ENCODE data around the gene IPCEF1.
A peak's percentile ranks its signal among the peaks of the same experiment; 100 is the strongest.
"Not testable (repeated sequence)": the region's sequence is repeated elsewhere in the genome, so short reads cannot be mapped to it uniquely, and the experiment has no call there.

The IPCEF1 gene

DNA sequence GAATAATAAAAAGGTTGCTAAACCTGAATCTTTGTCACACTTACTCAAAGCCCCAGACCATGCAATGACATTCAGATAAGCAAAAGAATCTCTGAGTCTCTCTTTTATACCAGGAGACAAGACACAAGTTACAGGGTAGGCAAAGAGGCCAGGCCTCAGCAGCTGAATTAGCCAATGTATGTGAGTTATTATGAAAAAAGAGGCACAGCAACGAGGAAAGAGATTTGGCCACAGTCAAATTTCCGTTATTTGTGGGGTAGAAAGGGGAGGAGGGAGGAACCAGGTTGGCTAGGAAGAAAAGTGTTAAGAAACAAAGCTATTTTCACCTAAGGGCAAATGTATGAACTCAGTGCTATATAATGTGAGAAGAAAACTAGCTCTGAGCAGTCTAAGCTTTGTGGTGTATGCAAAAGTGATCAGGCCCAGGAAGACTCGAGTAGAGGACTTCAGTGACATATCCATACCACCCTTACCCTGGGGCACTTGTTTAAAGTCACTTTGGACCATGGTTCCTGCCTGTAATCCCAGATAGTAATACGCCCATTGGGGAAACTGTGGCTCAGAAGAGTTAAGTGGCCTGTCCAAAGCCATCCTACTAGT lies 19.1 kb downstream of the IPCEF1 start:
- DNase-seq (ENCODE audit: low read depth in 1 of 2, low spot score in 1 of 2): no peak

- DNase-seq (ENCODE audit: low read depth in 1 of 2, low spot score in 1 of 2): not testable (repeated sequence)
These were observed 22.5 kb downstream of the IPCEF1 start for GRCh38 chr6:154334147-154334546.

DNA sequence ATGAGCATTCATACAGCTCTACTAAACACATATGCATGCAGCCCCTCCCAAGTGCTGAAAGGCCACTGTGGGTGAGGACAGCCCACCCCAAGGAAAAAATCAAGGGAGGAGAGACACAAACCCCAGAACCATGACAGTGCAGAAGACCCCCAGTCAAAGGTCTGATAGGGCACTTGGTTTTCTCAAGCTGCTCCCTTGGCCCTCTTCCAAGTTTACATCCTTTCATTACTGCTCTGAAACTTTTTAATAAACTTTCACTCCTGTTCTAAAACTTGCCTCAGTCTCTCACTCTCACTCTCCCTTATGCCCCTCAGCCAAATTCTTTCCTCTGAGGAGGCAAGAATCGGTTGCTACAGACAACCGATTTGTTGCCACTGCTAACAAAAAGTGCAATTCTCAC lies 24.9 kb downstream of the IPCEF1 start:
- DNase-seq (ENCODE audit: low read depth in 1 of 2, low spot score in 1 of 2): no peak

GRCh38 chr6:154329350-154330170 lies 27.0 kb downstream of the IPCEF1 start:
- DNase-seq (ENCODE audit: low read depth in 1 of 2, low spot score in 1 of 2): no peak

- not testable (repeated sequence) for DNase-seq (ENCODE audit: low read depth in 1 of 2, low spot score in 1 of 2)
These were observed 29.3 kb downstream of the IPCEF1 start for GRCh38 chr6:154327313-154327712.

DNA sequence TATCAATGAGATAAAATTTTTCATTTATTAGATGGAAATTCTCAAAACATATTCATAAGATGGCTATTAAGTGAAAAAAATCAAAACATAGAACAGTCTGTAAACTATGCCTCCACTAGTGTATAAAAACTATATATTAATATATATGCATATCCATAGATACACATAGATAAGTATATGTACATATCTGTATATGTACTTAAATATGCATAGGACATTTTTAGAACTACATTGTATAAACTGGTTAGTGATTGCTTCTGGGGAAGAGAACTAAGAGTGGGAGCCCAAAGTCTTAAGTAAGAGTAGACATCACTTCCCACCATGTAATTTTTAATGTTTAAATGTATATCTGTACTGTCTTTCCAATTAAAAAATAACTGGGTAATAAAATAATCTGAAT lies 31.5 kb downstream of the IPCEF1 start:
- no peak for DNase-seq (ENCODE audit: low read depth in 1 of 2, low spot score in 1 of 2)

DNA sequence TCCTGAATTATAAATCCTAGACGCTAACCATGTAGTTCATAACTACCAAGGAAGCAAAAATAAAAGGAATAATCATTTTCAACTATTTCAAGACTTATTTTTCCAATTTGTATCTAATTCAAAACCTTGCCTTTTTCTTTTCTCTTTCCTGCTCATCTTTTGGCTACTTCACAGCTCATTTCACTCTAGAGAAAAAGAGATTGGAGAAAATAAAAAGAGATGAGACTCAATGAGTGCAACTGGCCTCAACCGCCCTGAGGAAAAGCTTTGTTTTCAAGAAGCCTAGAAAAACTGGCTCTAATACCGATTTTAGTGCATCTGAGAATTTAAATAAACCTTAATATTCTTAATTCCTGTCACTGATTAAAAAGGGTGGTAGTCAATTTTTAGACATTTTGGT lies 36.4 kb downstream of the IPCEF1 start:
- no peak for DNase-seq (ENCODE audit: low read depth in 1 of 2, low spot score in 1 of 2)

DNA sequence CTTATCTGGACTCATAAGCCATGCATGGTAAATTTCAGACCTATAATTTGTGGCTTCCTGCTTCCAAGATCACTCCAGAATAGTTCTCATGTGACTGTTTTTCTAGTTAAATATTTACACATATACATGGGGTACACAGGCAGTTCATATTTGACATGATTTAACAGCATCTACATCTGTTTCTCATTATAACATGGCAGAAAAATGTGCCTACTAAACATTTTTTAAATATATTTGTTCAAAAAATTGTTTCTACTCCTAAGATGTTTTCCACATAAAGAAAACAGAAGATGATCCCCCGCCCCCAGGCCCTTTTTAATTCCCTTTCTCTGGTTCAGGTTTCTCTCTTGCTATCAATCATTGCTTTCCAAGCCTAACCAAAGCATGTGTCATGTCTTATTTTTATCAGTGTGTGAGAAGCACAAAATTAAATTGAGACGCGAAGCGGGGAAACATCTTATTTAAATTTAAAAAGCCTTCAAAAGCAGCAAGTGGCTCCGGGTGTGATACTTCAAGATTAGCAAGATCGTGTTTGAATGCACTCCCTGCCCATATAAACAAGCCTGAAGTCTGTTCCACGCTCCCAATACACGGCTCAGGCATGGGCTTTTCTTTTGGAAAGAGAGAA lies 37.3 kb downstream of the IPCEF1 start:
- no peak for DNase-seq (ENCODE audit: low read depth in 1 of 2, low spot score in 1 of 2)

DNA sequence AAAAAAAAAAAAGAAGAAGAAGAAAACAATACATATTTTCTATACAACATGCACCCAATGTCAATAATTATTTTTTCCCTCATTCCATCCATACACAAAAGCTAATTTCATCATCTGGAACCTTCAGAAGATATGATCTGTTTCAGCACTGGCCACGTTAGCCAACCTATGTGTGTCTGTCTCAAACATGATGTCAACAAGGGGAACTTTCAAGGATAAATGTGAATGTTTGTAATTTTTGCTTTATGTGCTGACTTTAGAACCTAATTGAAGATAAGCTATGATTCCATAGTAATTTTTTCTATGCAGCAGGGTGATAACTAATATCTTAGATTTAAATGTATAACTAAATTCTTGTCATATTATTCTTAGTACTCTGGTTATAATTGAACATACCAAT lies 37.9 kb downstream of the IPCEF1 start:
- DNase-seq (ENCODE audit: low read depth in 1 of 2, low spot score in 1 of 2): no peak

DNA sequence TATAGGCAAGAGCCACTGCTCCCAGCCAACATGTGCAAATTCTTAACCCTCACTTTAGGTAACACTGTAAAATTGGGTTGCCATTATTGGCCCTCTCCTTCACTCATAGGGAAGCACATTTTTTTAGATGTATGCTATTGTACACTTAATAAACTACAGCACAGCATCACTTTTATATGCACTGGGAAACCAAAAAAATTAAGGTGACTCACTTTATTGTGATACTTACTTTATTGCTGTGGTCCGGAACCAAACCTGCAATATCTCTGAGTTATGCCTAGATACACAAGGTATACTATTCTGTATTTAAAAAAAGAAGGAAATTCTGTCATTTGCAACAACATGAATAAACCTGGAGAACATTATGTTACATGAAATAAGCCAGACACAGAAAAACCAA lies 40.5 kb downstream of the IPCEF1 start:
- no peak for DNase-seq (ENCODE audit: low read depth in 1 of 2, low spot score in 1 of 2)

DNA sequence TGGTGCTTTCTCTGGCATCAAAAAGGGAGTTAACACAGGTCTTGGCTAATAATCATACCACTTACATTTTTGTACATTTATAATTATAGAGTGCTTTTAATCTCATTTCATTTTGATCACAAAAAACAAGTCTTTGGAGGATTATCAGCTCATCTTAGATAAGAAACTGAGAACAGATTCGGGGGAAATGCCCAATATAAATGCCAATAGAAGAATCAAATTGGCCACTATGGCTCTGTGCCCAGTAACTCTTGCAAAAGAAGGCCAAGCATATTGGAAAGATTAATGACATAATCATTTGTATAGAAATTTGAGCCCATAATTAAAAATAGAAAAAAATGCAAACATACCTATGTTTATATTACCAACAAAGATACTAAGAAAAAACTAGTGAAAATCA lies 42.5 kb downstream of the IPCEF1 start:
- no peak for DNase-seq (ENCODE audit: low read depth in 1 of 2, low spot score in 1 of 2)

- no peak for DNase-seq (ENCODE audit: low read depth in 1 of 2, low spot score in 1 of 2)
These were observed 47.6 kb downstream of the IPCEF1 start for GRCh38 chr6:154308986-154309385.

- no peak for DNase-seq (ENCODE audit: low read depth in 1 of 2, low spot score in 1 of 2)
These were observed 48.7 kb downstream of the IPCEF1 start for GRCh38 chr6:154307696-154308425.

GRCh38 chr6:154307147-154307546 lies 49.5 kb downstream of the IPCEF1 start:
- not testable (repeated sequence) for DNase-seq (ENCODE audit: low read depth in 1 of 2, low spot score in 1 of 2)

- no peak for DNase-seq (ENCODE audit: low read depth in 1 of 2, low spot score in 1 of 2)
These were observed 49.9 kb downstream of the IPCEF1 start for GRCh38 chr6:154306696-154307095.

GRCh38 chr6:154304191-154304590 lies 52.4 kb downstream of the IPCEF1 start:
- DNase-seq (ENCODE audit: low read depth in 1 of 2, low spot score in 1 of 2): no peak

DNA sequence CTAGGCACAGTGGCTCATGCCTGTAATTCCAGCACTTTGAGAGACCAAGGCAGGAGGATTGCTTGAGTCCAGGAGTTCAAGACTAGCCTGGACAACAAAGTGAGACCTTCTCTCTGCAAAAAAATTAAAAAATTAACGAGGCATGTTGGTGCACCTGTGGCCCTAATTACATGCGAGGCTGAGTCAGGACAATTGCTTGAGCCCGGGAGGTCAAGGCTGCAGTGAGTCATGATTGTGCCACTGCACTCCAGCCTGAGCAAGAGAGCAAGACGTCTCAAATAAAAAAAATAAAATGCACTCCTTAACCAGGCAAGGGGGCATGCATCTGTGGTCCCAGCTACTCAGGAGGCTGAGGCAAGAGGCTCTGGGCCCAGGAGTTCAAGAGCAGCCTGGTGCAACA lies 53.0 kb downstream of the IPCEF1 start:
- DNase-seq (ENCODE audit: low read depth in 1 of 2, low spot score in 1 of 2): not testable (repeated sequence)

DNA sequence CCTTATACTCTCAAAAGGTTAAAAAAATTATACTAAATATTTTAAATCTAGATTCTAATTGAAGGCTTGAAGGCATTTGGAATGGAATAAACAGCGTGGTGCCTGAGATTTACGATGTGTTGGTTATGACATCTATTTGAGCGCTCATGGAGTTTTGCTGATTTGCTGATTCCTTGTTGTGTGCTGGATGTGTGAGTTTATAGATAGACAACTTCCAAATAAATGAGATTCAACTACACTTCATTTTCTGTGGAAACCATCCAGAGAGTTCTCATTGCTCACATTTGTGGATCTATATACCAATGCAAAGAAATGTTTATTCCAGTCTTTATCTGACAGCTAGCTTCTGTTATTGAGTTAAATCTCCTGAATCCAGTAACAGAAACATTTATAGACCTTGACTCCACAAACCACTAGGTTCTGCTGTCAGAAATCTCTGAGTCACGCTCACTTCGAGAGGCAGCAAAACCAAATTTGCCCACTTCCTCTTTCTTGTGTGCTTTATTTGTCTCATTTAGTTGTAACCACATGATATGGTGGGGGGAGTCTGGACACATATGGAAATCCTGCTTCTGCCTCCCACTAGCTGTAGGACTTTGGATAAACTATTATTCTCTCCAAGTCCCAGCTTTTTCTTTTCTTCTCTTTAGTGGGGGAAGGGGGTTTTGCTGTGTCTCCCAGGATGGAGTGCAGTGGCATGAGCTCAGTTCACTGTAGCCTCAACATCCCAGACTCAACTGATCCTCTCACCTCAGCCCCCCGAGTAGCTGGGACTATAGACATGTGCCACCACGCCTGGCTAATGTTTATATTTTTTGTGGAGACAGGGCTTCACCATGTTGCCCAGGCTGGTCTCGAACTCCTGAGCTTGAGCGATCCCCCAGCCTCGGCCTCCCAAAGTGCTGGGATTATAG lies 54.5 kb downstream of the IPCEF1 start:
- DNase-seq (ENCODE audit: low read depth in 1 of 2, low spot score in 1 of 2): peak in 1 of 2 donors; percentile 32

DNA sequence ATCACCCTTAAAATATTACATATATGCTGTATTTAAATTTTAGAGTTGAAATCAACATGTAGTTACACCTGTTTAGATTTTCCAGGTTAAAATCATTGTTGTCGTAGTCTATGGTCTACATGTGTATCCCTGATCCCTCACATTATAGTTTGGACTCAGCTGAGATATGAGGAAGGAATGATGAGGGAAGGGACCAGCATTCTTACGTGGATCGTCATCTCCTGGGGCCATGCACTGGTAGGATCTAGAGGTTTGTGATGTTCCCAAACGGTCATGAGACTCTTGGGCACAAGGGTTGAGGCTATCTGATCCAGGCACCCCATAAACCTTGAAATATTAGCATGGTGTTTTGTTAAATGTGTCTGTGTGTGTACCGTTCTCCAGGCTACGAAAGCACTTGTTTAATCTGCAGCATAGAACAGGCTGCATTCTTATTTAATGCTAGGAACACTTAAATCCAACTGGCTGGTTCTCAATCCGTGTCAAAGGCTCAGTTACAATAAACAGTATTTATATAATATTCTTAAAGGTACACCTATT lies 55.4 kb downstream of the IPCEF1 start:
- no peak for DNase-seq (ENCODE audit: low read depth in 1 of 2, low spot score in 1 of 2)

DNA sequence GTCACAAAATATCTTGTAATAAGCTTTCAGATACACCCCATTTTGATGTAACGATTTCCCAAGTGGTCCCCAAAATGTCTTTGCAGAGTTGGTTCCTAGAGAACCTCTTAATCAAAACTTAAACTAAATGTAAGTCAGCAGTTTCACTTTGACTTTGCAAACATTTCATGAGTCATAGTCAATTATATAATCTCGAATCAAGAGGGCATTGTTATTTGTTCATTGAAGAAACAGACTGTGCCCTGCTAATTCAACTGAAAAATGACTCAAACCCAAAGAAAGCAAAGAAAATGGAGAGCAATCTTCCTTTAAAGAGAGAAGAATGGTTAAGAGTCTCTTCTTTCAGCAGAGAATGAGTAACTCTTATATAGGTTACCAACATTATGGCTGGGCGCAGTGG lies 58.3 kb downstream of the IPCEF1 start:
- DNase-seq (ENCODE audit: low read depth in 1 of 2, low spot score in 1 of 2): no peak
